Activated gamma-delta T cell (primary cell): ENCODE measurements around the gene OR51A7.
"Not testable (repeated sequence)": the region's sequence is repeated elsewhere in the genome, so short reads cannot be mapped to it uniquely, and the experiment has no call there.

Source experiments
- DNase-seq: peaks from one replicate; lab custom pipeline; 2025; lab: John Stamatoyannopoulos, UW
- total RNA-seq, 2 donors: gene quantifications; one replicate each; lab custom pipeline; 2026; lab: John Stamatoyannopoulos, UW

OR51A7 gene
- 0 reads per million in 2 donors for total RNA-seq

GRCh38 chr11:4903484-4903883, at the start of gene OR51A7:
Gene OR51A7 (plus strand): TSS chr11:4903783. CDS start chr11:4907370, 3,587 bp downstream.
- no peak for DNase-seq

GRCh38 chr11:4854286-4854685, 49.3 kb upstream of the OR51A7 start:
- not testable (repeated sequence) for DNase-seq

GRCh38 chr11:4862447-4863236, 40.9 kb upstream of the OR51A7 start:
- DNase-seq: no peak

GRCh38 chr11:4863876-4864275, 39.7 kb upstream of the OR51A7 start:
- DNase-seq: no peak

- DNase-seq: no peak
Observed at GRCh38 chr11:4865855-4866254, 37.7 kb upstream of the OR51A7 start.

GRCh38 chr11:4881188-4881587, 22.4 kb upstream of the OR51A7 start:
- no peak for DNase-seq

- no peak for DNase-seq
Observed at GRCh38 chr11:4881860-4882500, 21.6 kb upstream of the OR51A7 start, which contains the start of gene OR51T1. Gene OR51T1 (plus strand): TSS chr11:4881900. CDS start chr11:4881900, 0 bp downstream.

GRCh38 chr11:4882543-4882942, 21.0 kb upstream of the OR51A7 start:
- DNase-seq: no peak

GRCh38 chr11:4884361-4884760, 19.2 kb upstream of the OR51A7 start:
- no peak for DNase-seq

GRCh38 chr11:4886186-4886585, 17.4 kb upstream of the OR51A7 start:
- DNase-seq: no peak

GRCh38 chr11:4887591-4887990, 16.0 kb upstream of the OR51A7 start:
- DNase-seq: no peak

- DNase-seq: no peak
Observed at GRCh38 chr11:4890279-4890678, 13.3 kb upstream of the OR51A7 start.

- DNase-seq: no peak
Observed at GRCh38 chr11:4891996-4892640, 11.5 kb upstream of the OR51A7 start.

GRCh38 chr11:4916581-4916980, 13.0 kb downstream of the OR51A7 start:
- no peak for DNase-seq

GRCh38 chr11:4919250-4919649, 15.7 kb downstream of the OR51A7 start, which contains the start of gene OR51G2:
Gene OR51G2 (minus strand): TSS chr11:4919350. CDS start chr11:4915663, 3,687 bp downstream.
- no peak for DNase-seq

- DNase-seq: no peak
Observed at GRCh38 chr11:4921796-4922195, 18.2 kb downstream of the OR51A7 start.

- DNase-seq: no peak
Observed at GRCh38 chr11:4922304-4922703, 18.7 kb downstream of the OR51A7 start.

GRCh38 chr11:4924239-4924638, 20.7 kb downstream of the OR51A7 start, which contains the start of gene OR51G1:
Gene OR51G1 (minus strand): TSS chr11:4924339. CDS start chr11:4924339, 0 bp downstream.
- no peak for DNase-seq

GRCh38 chr11:4926608-4927007, 23.0 kb downstream of the OR51A7 start:
- DNase-seq: no peak

- no peak for DNase-seq
Observed at GRCh38 chr11:4932751-4933150, 29.2 kb downstream of the OR51A7 start.

- DNase-seq: no peak
Observed at GRCh38 chr11:4936745-4937144, 33.2 kb downstream of the OR51A7 start.

- DNase-seq: no peak
Observed at GRCh38 chr11:4947505-4947904, 43.9 kb downstream of the OR51A7 start, which contains the start of gene OR51A4. Gene OR51A4 (minus strand): TSS chr11:4947605. CDS start chr11:4947100, 505 bp downstream.
